C4-2B (cell line): ENCODE results near the gene MGRN1.

Experiments
- CTCF ChIP-seq: fragments of 450-650 bp; conservative IDR thresholded peaks from 2 replicates; pipeline ENCODE4 v1.5.1; 2017; ENCODE audit warnings: mild to moderate bottlenecking
- ZFX ChIP-seq: fragments of 450-650 bp; IDR thresholded peaks from 2 replicates; pipeline ENCODE4 v1.6.1; 2017

- TF ChIP-seq CTCF (no peak), ZFX (no peak)
Observed at GRCh38 chr16:4697848-4698291, 73.2 kb downstream of the MGRN1 start.
